ENCODE measurements around the gene COMMD1. TPM values are rescaled to one million over a fixed set of nuclear protein-coding genes. Genes with fewer than 3 reads are reported as not detected.

Gene COMMD1
- polyA plus RNA-seq, 1 donor (not counting 4 experiments of a cell fraction or from before 2014, with no cell fraction given): 44.8 TPM

DNA sequence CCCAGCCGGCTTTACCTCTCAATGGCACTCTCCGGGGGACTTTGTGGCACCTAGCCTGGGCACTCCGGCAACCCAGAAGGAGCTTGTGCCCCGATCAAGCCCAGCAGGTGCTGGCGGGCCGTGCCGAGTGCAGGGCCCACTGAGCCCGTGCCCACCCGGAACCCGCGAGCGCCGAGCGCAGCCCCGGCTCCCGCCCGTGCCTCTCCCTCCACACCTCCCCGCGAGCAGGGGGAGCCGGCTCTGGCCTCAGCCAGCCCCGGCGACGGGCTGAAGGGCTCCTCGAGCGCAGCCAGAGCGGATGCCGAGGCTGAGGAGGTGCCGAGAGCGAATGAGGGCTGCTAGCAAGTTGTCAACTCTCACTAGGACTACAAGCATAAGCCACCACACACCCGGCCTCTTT lies 136.9 kb downstream of the COMMD1 start:
- Histone ChIP-seq H3K9ac (ENCODE audit: control insufficient read depth, extremely low read depth, insufficient read depth, low read length) (no peak overlapping the region), H3K4me3 (ENCODE audit: control insufficient read depth in 2 of 3, extremely low read depth in 1 of 3, insufficient read depth in 2 of 3, low read depth in 1 of 3, low read length in 3 of 3) (no peak overlapping the region), H3K4me2 (ENCODE audit: control insufficient read depth, extremely low read depth, insufficient read depth, low read depth, low read length) (peak overlapping the region; percentile 57), H3K9me3 (ENCODE audit: control insufficient read depth, low read depth, low read length) (peaks cover 6% of the 10 kb centered on the region), H2AFZ (ENCODE audit: control insufficient read depth, low read length) (no peak overlapping the region), H3K27ac (ENCODE audit: control insufficient read depth, insufficient read depth, low read length) (no peak overlapping the region), H3K36me3 (ENCODE audit: control insufficient read depth in 2 of 2, extremely low read depth in 1 of 2, insufficient read depth in 2 of 2, low read length in 2 of 2) (no peaks in the 10 kb centered on the region), H3K4me1 (ENCODE audit: control insufficient read depth, extremely low read depth, insufficient read depth, low read length) (peaks cover 27% of the 10 kb centered on the region), H3K27me3 (ENCODE audit: control insufficient read depth, extremely low read depth, insufficient read depth, low read length) (no peaks in the 10 kb centered on the region), H3K9me1 (ENCODE audit: control insufficient read depth, extremely low read depth, insufficient read depth, low read length) (no peaks in the 10 kb centered on the region), H4K20me1 (ENCODE audit: control insufficient read depth, extremely low read depth, insufficient read depth, low read length) (no peaks in the 10 kb centered on the region), H3K79me2 (ENCODE audit: control insufficient read depth, insufficient read depth, low read length) (no peaks in the 10 kb centered on the region)
- TF ChIP-seq EZH2 (IDR thresholded peaks at IDR 0.05; ENCODE audit: low read length): no peak
- TF ChIP-seq CTCF (optimal IDR thresholded peaks at IDR 0.05 in 1 of 3, IDR thresholded peaks at IDR 0.05 in 1 of 3, conservative IDR thresholded peaks at IDR 0.05 in 1 of 3; ENCODE audit: extremely low read depth in 1 of 3, insufficient read depth in 2 of 3, low read length in 3 of 3): no peak
- DNase-seq (ENCODE audit: low read depth, low spot score) (no peak), FAIRE-seq (no peak)
- dilution Hi-C loops (cut with MboI; ENCODE audit: extremely low pct_ligation_motif_present, low sequenced_read_pairs): no loop called here

- Histone ChIP-seq H3K9ac (ENCODE audit: control insufficient read depth, extremely low read depth, insufficient read depth, low read length) (no peak overlapping the region), H2AFZ (ENCODE audit: control insufficient read depth, low read length) (no peak overlapping the region), H4K20me1 (ENCODE audit: control insufficient read depth, extremely low read depth, insufficient read depth, low read length) (no peaks in the 10 kb centered on the region), H3K9me3 (ENCODE audit: control insufficient read depth, low read depth, low read length) (peaks cover 6% of the 10 kb centered on the region), H3K36me3 (ENCODE audit: control insufficient read depth in 2 of 2, extremely low read depth in 1 of 2, insufficient read depth in 2 of 2, low read length in 2 of 2) (no peaks in the 10 kb centered on the region), H3K27me3 (ENCODE audit: control insufficient read depth, extremely low read depth, insufficient read depth, low read length) (no peaks in the 10 kb centered on the region), H3K79me2 (ENCODE audit: control insufficient read depth, insufficient read depth, low read length) (no peaks in the 10 kb centered on the region), H3K27ac (ENCODE audit: control insufficient read depth, insufficient read depth, low read length) (no peak overlapping the region), H3K4me3 (ENCODE audit: control insufficient read depth in 2 of 3, extremely low read depth in 1 of 3, insufficient read depth in 2 of 3, low read depth in 1 of 3, low read length in 3 of 3) (no peak overlapping the region), H3K4me1 (ENCODE audit: control insufficient read depth, extremely low read depth, insufficient read depth, low read length) (peaks cover 27% of the 10 kb centered on the region), H3K9me1 (ENCODE audit: control insufficient read depth, extremely low read depth, insufficient read depth, low read length) (no peaks in the 10 kb centered on the region), H3K4me2 (ENCODE audit: control insufficient read depth, extremely low read depth, insufficient read depth, low read depth, low read length) (peak overlapping the region; percentile 57)
- TF ChIP-seq EZH2 (IDR thresholded peaks at IDR 0.05; ENCODE audit: low read length) (no peak), CTCF (optimal IDR thresholded peaks at IDR 0.05 in 1 of 3, IDR thresholded peaks at IDR 0.05 in 1 of 3, conservative IDR thresholded peaks at IDR 0.05 in 1 of 3; ENCODE audit: extremely low read depth in 1 of 3, insufficient read depth in 2 of 3, low read length in 3 of 3) (no peak)
- dilution Hi-C loops (cut with MboI; ENCODE audit: extremely low pct_ligation_motif_present, low sequenced_read_pairs): no loop called here
- peak; percentile 52 for DNase-seq (ENCODE audit: low read depth, low spot score)
- FAIRE-seq: peak; percentile 89
These were observed 137.5 kb downstream of the COMMD1 start for GRCh38 chr2:62042944-62043343.
